B cell (primary cell): ENCODE measurements around the gene MIGA1. TPM values are rescaled to one million over a fixed set of nuclear protein-coding genes. Genes with fewer than 3 reads are reported as not detected.
A peak's percentile ranks its signal among the peaks of the same experiment; 100 is the strongest.

Experiments used
- ATAC-seq: fragments of 200-7000 bp; cut with Tn5 transposase; one replicate; pipeline ENCODE4 v1.10.0; 2021; ENCODE audit warnings: low read depth, mild to moderate bottlenecking, moderate number of reproducible peaks, moderate library complexity
- CTCF ChIA-PET: fragments of 350-600 bp; sonication (Branson Sonifier 250); formaldehyde crosslinking; loops from one replicate; lab custom pipeline; 2021; ENCODE audit warnings: antibody characterized with exemption, inconsistent platforms; lab: Charles Lee
- POLR2A ChIA-PET: fragments of 350-600 bp; sonication (Branson Sonifier 250); formaldehyde crosslinking; loops from one replicate; lab custom pipeline; 2021; ENCODE audit warnings: antibody characterized with exemption; lab: Charles Lee
- DNase-seq: peaks from one replicate; pipeline ENCODE4 v3.0.0; 2013
- H2AFZ ChIP-seq: 2 replicates; pipeline ENCODE4 v1.6.1; 2012; ENCODE audit warnings: mild to moderate bottlenecking, low read depth, low read length; ENCODE audit not compliant: insufficient read depth, poor library complexity, severe bottlenecking
- H3K27ac ChIP-seq, 2 donors: 1 replicate in 1 of 2; 2 replicates in 1 of 2; pipeline ENCODE4 v1.5.1; 2012 to 2013; ENCODE audit warnings: low read length in 2 of 2, mild to moderate bottlenecking in 2 of 2, moderate library complexity in 1 of 2
- H3K27me3 ChIP-seq, 4 experiments: fragments of 200-600 bp in 1 of 4; sonication (generic) in 1 of 4; replicated peaks in 1 of 4; 1 replicate in 2 of 4; 2 replicates in 2 of 4; pipeline versions ENCODE4 v1.6.1 to v1.7.0; 2013 to 2016; ENCODE audit warnings: low read length in 3 of 4, mild to moderate bottlenecking in 2 of 4, mixed read lengths in 1 of 4, moderate library complexity in 1 of 4; ENCODE audit not compliant: insufficient read depth in 4 of 4, control insufficient read depth in 3 of 4; ENCODE audit errors: control extremely low read depth in 1 of 4
- H3K36me3 ChIP-seq, 2 experiments: replicated peaks in 1 of 2; 1 replicate in 1 of 2; 2 replicates in 1 of 2; pipeline versions ENCODE4 v1.6.1 to v1.7.1; 2013; ENCODE audit warnings: low read length in 1 of 2; ENCODE audit not compliant: insufficient read depth in 2 of 2, control insufficient read depth in 1 of 2; ENCODE audit errors: control extremely low read depth in 1 of 2, extremely low read depth in 1 of 2
- H3K4me1 ChIP-seq, 2 donors: fragments of 200-600 bp in 1 of 2; sonication (generic) in 1 of 2; 1 replicate in 1 of 2; 2 replicates in 1 of 2; pipeline versions ENCODE4 v1.5.1 to v1.6.1; 2013 to 2017; ENCODE audit warnings: low read length in 2 of 2; ENCODE audit not compliant: control insufficient read depth in 2 of 2, insufficient read depth in 2 of 2
- H3K4me2 ChIP-seq: replicated peaks from 2 replicates; pipeline ENCODE3; 2012; ENCODE audit warnings: mild to moderate bottlenecking, low read depth, low read length; ENCODE audit not compliant: poor library complexity, severe bottlenecking
- H3K4me3 ChIP-seq, 5 experiments: fragments of 200-600 bp in 1 of 5; sonication (generic) in 1 of 5; 1 replicate in 3 of 5; 2 replicates in 2 of 5; pipeline versions ENCODE4 v1.5.1 to v1.7.0; 2011 to 2016; ENCODE audit warnings: low read length in 4 of 5, mild to moderate bottlenecking in 4 of 5, low read depth in 2 of 5, control low read depth in 1 of 5, moderate library complexity in 1 of 5; ENCODE audit not compliant: insufficient read depth in 1 of 5; ENCODE audit errors: control extremely low read depth in 1 of 5, extremely low read depth in 1 of 5
- H3K79me2 ChIP-seq: fragments of 200-600 bp; sonication (generic); one replicate; pipeline ENCODE4 v1.6.0; 2016; ENCODE audit warnings: low read length; ENCODE audit not compliant: control insufficient read depth, insufficient read depth
- H3K9ac ChIP-seq: fragments of 200-600 bp; sonication (generic); 2 replicates; pipeline ENCODE4 v1.6.1; 2017; ENCODE audit warnings: mild to moderate bottlenecking, low read length, moderate library complexity
- H3K9me3 ChIP-seq, 3 donors: one replicate each; pipeline versions ENCODE4 v1.6.1 to v1.7.1; 2013; ENCODE audit warnings: low read length in 2 of 3; ENCODE audit not compliant: control insufficient read depth in 2 of 3, insufficient read depth in 1 of 3; ENCODE audit errors: control extremely low read depth in 1 of 3
- H4K20me1 ChIP-seq: 2 replicates; pipeline ENCODE4 v1.6.0; 2012; ENCODE audit warnings: mild to moderate bottlenecking, low read length; ENCODE audit not compliant: insufficient read depth, control insufficient read depth, poor library complexity, severe bottlenecking
- H3K27ac Mint-ChIP-seq: one replicate; pipeline ENCODE4 v1.8.0; 2021; ENCODE audit warnings: mixed read lengths
- H3K27me3 Mint-ChIP-seq: one replicate; pipeline ENCODE4 v1.8.0; 2021; ENCODE audit warnings: mixed read lengths
- H3K4me1 Mint-ChIP-seq: one replicate; pipeline ENCODE4 v1.8.0; 2021; ENCODE audit warnings: mixed read lengths
- H3K4me3 Mint-ChIP-seq: one replicate; pipeline ENCODE4 v1.8.0; 2021; ENCODE audit warnings: mixed read lengths
- H3K9me3 Mint-ChIP-seq: one replicate; pipeline ENCODE4 v1.8.0; 2022; ENCODE audit warnings: mixed read lengths; ENCODE audit not compliant: insufficient read depth
- CTCF ChIP-seq: fragments of 200-600 bp; IDR thresholded peaks from one replicate; pipeline ENCODE4 v1.8.0; 2022; ENCODE audit warnings: antibody characterized with exemption, mild to moderate bottlenecking
- EZH2 ChIP-seq: IDR thresholded peaks from 2 replicates; pipeline ENCODE4 v1.6.1; 2012; ENCODE audit warnings: borderline replicate concordance, low read depth, mild to moderate bottlenecking, moderate library complexity, low read length; ENCODE audit not compliant: insufficient read depth, poor library complexity, severe bottlenecking
- WGBS: methylation state at CpG from one replicate; pipeline ENCODE4 v1.1.5; 2013; ENCODE audit warnings: missing lambda C conversion rate; ENCODE audit not compliant: insufficient coverage; 5-methylcytosine and 5-hydroxymethylcytosine counted together
- intact Hi-C: fragments of 100-400 bp; cut with micrococcal nuclease; formaldehyde crosslinking; loops from one replicate; pipeline ENCODE4 v1.10.0; 2022
- polyA plus RNA-seq: library from polyadenylated mRNA; depleted of rRNA; stranded (reverse); fragments of >200 nt; gene quantifications from 2 replicates; pipeline ENCODE4 v1.2.3, GENCODE V29; 2012
- total RNA-seq, 2 donors: library from RNA; stranded (reverse); fragments of 120-200 nt in 1 of 2; gene quantifications; 1 replicate in 1 of 2; 2 replicates in 1 of 2; pipeline versions ENCODE4 v1.2.3 to v1.2.4, GENCODE V29; 2013 to 2022

MIGA1 gene
- total and polyA plus RNA-seq, 2 donors (not counting 1 experiment from before 2014, with no cell fraction given) = 5.0 to 18.0 TPM

GRCh38 chr1:77888781-77889642 lies 109.6 kb downstream of the MIGA1 start:
- Histone ChIP-seq H3K27me3 (peaks cover 0 to 12% (median 4%) of the 10 kb centered on the region in 4 experiments), H3K79me2 (no peaks in the 10 kb centered on the region), H3K4me2 (peak overlapping the region; percentile 88), H3K9ac (peak overlapping the region; percentile 67), H3K27ac (no peak overlapping the region), H3K4me3 (peak overlapping the region in 4 of 5 experiments; percentile 34 to 56 (median 48)), H4K20me1 (no peaks in the 10 kb centered on the region), H3K9me3 (no peaks in the 10 kb centered on the region), H2AFZ (peak overlapping the region; percentile 56), H3K36me3 (no peaks in the 10 kb centered on the region), H3K4me1 (peaks cover 11 to 13% of the 10 kb centered on the region in 2 donors)
- intact Hi-C loops = no loop called here
- DNase-seq (peak; percentile 38), ATAC-seq (peak; percentile 58)
- Mint-ChIP-seq H3K27me3 (peaks cover 19% of the 10 kb centered on the region), H3K9me3 (peaks cover 2% of the 10 kb centered on the region), H3K4me3 (peak overlapping the region; percentile 87), H3K4me1 (peaks cover 13% of the 10 kb centered on the region), H3K27ac (no peak overlapping the region)
- under 1% methylated on average over 31 of the region's 46 CpGs for WGBS
- CTCF ChIA-PET = interaction anchor here (1.1 kb wide), 1 partner anchor 256 kb away, joined by 3 read pairs; no protein-coding TSS in a partner anchor
- TF ChIP-seq CTCF (no peak), EZH2 (peak; percentile 17)
- POLR2A ChIA-PET = no interaction called here

DNA sequence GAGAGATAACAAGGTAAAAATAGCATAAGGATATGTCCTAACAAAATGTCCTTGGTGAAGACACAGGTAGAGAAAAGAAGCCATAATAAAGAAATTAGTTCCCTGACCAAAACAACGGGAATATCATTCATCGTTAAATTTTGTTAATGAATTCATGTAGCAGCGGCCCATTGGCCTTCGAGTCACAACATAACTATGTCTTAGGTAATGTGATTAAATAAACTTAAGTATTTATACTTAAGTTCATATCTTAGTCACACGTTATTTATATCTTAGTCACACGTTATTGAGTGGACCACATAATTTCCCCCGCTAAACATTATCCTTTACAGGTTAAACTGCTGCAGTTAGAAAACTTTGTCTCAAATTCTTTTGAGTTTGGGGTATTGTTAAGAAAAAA lies 110.2 kb downstream of the MIGA1 start:
- no peak overlapping the region for H3K27ac ChIP-seq
- H3K79me2 ChIP-seq = no peaks in the 10 kb centered on the region
- POLR2A ChIA-PET = no interaction called here
- H2AFZ ChIP-seq = no peak overlapping the region
- H3K27me3 ChIP-seq = peaks cover 0 to 12% (median 4%) of the 10 kb centered on the region in 4 experiments
- CTCF ChIA-PET = no interaction called here
- no peak overlapping the region for H3K9ac ChIP-seq
- peaks cover 19% of the 10 kb centered on the region for H3K27me3 Mint-ChIP-seq
- no peak overlapping the region for H3K4me3 ChIP-seq
- ATAC-seq (no peak), DNase-seq (no peak)
- no CpG with 5 or more reads among the region's 7 CpGs for WGBS
- no peaks in the 10 kb centered on the region for H4K20me1 ChIP-seq
- H3K4me1 Mint-ChIP-seq = peaks cover 13% of the 10 kb centered on the region
- H3K27ac Mint-ChIP-seq = no peak overlapping the region
- H3K9me3 ChIP-seq = no peaks in the 10 kb centered on the region
- H3K4me2 ChIP-seq = peak overlapping the region; percentile 88
- H3K9me3 Mint-ChIP-seq = peaks cover 2% of the 10 kb centered on the region
- H3K4me3 Mint-ChIP-seq = peak overlapping the region; percentile 87
- intact Hi-C loops = no loop called here
- H3K36me3 ChIP-seq = no peaks in the 10 kb centered on the region
- H3K4me1 ChIP-seq = peaks cover 11 to 13% of the 10 kb centered on the region in 2 donors
- TF ChIP-seq CTCF (no peak), EZH2 (no peak)
